Mucosa of descending colon (tissue), 3 donors: ENCODE measurements around the gene SMIM29. TPM values are rescaled to one million over a fixed set of nuclear protein-coding genes. Genes with fewer than 3 reads are reported as not detected.
A peak's percentile ranks its signal among the peaks of the same experiment; 100 is the strongest.

Experiments
- ATAC-seq: fragments of 200-7000 bp; cut with Tn5 transposase; one replicate; pipeline ENCODE4 v1.9.1; 2020; ENCODE audit warnings: mild to moderate bottlenecking, moderate library complexity
- DNase-seq, 3 donors: peaks; one replicate each; pipeline ENCODE4 v3.0.0-alpha.2; 2020
- H3K36me3 ChIP-seq: fragments of 200-600 bp; one replicate; pipeline ENCODE4 v1.8.0; 2021; ENCODE audit warnings: low read depth, mild to moderate bottlenecking
- H3K4me1 ChIP-seq: fragments of 200-600 bp; one replicate; pipeline ENCODE4 v1.8.0; 2021; ENCODE audit warnings: low read depth, mild to moderate bottlenecking
- H3K4me3 ChIP-seq: fragments of 200-600 bp; one replicate; pipeline ENCODE4 v1.8.0; 2021; ENCODE audit warnings: mild to moderate bottlenecking
- H3K9me3 ChIP-seq: fragments of 200-600 bp; one replicate; pipeline ENCODE4 v1.8.0; 2021; ENCODE audit warnings: mild to moderate bottlenecking
- intact Hi-C, 2 donors: fragments of 100-400 bp; cut with DNase I in 1 of 2; cut with micrococcal nuclease in 1 of 2; formaldehyde crosslinking; loops; one replicate each; pipeline versions ENCODE4 v1.11.0 to v1.11.1; 2022; cut with DNase I, micrococcal nuclease
- total RNA-seq, 3 donors: library from RNA; stranded (reverse); fragmentation: NEBNext Ultra II Directional in 2 of 3; extraction: Animal tissue kit (Norgen Biotek cat#: 25700) in 2 of 3; gene quantifications; one replicate each; pipeline versions ENCODE4 v1.2.1 to v1.2.4, GENCODE V29; 2021 to 2023
- TF ChIP-seq, protein P1 (sequence below): fragments of 200-600 bp; IDR thresholded peaks from one replicate; pipeline ENCODE4 v1.8.0; 2022; ENCODE audit warnings: antibody characterized with exemption, mild to moderate bottlenecking
- donor health status: DM: no; HTN: no; CAD: no; lungs with moderate emphysema.
- donor health status: DM: no; HTN: no; CAD: no.
- donor health status: DM: no; HTN: yes; CAD: no.

Gene SMIM29
- total RNA-seq, 3 donors from 2014 or later, result 6.5 to 15.1 (median 11.2) TPM

DNA sequence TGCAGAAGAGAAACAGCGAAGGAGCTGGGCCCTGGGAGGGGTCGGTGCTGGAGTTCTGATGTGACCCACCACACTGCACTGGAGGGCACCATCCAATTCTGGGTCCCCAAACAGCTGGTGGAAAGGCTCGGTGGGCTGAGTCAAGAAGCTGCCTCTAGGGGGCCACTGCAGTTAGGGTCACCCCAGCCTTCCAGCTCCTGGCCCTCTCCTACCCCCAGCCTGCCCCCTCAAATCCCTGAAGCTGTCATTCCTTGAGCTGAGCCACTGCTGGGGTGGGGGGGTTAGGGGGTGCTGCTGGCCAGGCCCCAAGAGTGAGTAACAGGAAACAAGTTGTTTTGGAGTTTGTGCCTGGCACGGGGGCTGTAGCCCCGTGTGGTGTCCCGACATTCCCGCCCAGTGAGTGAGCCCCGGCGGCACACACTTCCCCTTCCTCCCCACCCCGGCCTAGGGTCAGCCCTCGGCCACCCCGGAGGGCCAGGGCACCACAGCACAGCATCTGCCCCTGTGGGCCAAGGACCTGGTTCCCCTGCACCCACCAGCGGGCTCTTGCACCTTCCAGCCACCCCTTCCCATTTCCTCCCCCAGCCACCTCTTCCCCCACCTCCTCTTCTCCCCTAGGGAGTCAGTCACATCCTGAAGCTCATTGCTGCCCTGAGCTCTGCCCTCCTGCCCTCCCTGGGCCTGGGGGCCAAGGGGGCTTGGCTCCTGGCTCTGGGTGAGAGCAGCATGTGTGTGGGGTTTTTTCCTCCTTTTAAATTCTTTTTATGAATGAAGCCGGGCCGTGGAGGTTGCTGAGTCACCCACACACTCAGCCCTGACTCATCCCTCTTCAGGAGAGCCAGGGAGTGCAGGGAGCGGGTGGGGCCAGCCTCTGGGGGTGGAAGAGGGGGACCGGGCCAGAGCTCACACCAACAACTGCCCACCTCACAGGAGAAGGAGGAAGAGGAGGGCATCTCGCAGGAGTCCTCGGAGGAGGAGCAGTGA, 4.6 kb downstream of the SMIM29 start:
- peak; percentile 17 for ATAC-seq
- intact Hi-C loops, result loop anchor here (10.0 kb wide), 1 partner anchor 171 kb away; no protein-coding TSS in a partner anchor
- Histone ChIP-seq H3K9me3 (no peaks in the 10 kb centered on the region), H3K4me3 (no peak overlapping the region), H3K36me3 (no peaks in the 10 kb centered on the region), H3K4me1 (peaks cover 12% of the 10 kb centered on the region)
- DNase-seq, result peak in 1 of 3 donors; percentile 78
- TF ChIP-seq, protein P1, sequence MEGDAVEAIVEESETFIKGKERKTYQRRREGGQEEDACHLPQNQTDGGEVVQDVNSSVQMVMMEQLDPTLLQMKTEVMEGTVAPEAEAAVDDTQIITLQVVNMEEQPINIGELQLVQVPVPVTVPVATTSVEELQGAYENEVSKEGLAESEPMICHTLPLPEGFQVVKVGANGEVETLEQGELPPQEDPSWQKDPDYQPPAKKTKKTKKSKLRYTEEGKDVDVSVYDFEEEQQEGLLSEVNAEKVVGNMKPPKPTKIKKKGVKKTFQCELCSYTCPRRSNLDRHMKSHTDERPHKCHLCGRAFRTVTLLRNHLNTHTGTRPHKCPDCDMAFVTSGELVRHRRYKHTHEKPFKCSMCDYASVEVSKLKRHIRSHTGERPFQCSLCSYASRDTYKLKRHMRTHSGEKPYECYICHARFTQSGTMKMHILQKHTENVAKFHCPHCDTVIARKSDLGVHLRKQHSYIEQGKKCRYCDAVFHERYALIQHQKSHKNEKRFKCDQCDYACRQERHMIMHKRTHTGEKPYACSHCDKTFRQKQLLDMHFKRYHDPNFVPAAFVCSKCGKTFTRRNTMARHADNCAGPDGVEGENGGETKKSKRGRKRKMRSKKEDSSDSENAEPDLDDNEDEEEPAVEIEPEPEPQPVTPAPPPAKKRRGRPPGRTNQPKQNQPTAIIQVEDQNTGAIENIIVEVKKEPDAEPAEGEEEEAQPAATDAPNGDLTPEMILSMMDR, result no peak

DNA sequence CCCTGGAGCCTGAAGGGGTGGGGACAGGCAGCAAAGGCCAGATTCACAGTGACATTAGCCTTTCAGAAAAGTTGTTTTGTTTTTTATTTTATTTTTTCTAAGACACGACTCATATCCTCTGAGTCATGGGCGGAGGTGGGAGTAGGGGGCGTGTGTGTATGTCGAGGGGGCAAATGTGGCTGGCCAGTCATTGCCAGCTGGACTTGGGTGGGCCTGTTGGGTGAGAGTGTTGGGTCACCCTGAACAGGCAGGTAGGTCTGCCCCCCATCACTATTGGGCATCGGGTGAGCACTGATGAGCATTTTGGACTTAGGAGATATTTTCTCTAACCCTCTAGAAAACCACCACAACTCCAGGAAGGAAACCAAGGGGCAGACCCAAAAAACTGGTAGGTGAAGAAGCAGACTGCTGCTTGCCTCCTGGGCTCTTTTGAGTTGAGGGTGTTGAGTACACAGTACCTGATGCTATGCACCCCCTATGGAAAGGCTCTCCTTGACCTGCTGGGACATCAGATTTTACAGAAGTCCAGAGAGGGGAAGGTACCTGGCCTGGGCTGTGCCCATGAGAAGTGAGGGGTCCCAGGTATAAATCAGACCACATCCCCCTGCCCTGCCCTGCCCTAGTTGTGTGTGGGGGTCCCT, 5.6 kb downstream of the SMIM29 start:
- no peak overlapping the region for H3K4me3 ChIP-seq
- TF ChIP-seq, protein P1, result no peak
- ATAC-seq (no peak), DNase-seq (no peak)
- H3K4me1 ChIP-seq, result peaks cover 10% of the 10 kb centered on the region
- H3K9me3 ChIP-seq, result no peaks in the 10 kb centered on the region
- no peaks in the 10 kb centered on the region for H3K36me3 ChIP-seq
- intact Hi-C loops, result loop anchor here (10.0 kb wide), 1 partner anchor 172 kb away; no protein-coding TSS in a partner anchor

DNA sequence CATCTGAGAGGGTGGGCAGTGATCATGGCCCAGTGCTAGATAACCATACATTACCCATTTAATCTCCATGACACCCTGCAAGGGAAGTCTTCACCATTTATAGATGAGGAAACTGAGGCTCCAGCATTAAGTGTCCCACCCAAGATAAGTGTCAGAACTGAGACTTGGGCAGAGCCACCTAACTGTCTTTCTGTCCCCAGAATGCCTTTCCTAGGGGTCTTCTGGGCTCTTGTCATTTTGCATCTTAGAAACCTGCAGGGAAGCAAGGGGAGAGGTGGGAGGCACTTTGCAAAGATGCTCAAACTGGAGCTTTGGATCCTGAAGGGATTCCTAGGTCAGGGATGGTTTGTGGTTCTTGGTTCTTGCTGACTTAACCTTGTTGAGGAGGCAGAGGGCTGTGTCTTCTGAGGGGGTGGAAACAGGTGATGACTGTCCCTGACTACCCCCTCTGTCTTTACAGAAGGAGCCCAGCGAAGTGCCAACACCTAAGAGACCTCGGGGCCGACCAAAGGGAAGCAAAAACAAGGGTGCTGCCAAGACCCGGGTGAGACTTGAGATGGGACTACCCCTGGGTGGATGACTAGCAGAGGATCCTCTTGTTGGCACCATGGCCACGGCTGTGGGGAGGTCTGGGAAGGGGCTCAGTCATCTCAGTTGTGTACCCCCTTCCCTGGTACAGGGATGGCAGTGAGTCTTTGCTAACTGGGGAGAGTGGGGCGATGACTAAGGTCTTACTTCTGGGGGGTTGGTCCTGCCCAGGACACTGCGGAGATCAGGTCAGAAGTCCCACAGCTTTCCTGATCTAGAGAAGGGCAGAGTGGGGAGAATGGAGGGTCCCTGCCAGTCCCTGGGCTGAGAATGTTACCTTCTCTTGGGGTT, 6.3 kb downstream of the SMIM29 start:
- TF ChIP-seq, protein P1, result no peak
- Histone ChIP-seq H3K4me1 (peaks cover 6% of the 10 kb centered on the region), H3K36me3 (no peaks in the 10 kb centered on the region), H3K4me3 (no peak overlapping the region), H3K9me3 (no peaks in the 10 kb centered on the region)
- no peak for DNase-seq
- intact Hi-C loops, result loop anchor here (10.0 kb wide), 1 partner anchor 172 kb away; no protein-coding TSS in a partner anchor
- no peak for ATAC-seq

DNA sequence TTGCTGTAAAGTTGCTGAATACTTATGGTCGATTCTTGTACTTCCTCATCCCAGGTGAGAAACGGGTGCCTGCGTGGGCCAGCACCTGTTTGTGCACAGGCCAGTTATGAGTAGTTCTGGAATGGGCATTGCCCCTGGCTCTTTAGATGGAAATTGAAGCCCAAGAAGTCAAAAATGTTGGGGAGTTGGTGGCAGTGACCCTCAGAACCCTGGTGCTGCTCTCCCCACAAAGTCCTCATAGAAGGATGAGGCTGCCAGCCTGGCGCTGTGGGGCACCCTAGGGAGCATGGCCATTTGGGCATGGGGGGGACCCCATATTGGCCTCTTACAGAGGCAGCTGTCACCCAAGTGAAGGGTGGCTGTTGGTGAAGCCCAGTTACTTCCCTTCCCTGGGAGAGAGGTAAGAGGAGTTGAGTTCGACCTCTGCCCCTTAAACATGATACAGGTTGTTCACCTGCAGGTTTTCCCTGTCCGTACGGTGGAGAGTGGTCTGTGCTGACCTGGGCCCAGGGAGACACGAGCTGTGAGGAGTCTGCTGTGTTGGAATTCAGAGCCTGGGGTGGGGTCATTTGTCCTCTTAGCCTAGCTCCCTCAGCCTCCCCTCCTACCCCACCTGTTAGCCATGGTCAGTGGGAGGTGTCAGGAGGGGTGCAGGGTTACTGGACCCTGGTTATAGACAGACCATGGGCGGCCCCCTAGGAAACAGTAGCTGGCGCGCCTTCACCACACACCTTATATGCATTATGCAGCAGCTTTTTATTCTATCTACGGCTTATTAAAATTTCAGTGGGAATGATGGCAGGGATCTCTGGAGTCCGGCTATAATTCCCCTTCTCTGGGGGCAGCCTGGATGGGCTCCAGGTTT, 7.2 kb downstream of the SMIM29 start:
- ATAC-seq (no peak), DNase-seq (peak in 1 of 3 donors; percentile 31)
- intact Hi-C loops, result loop anchor here (10.0 kb wide), 1 partner anchor 173 kb away; no protein-coding TSS in a partner anchor
- Histone ChIP-seq H3K9me3 (no peaks in the 10 kb centered on the region), H3K36me3 (no peaks in the 10 kb centered on the region), H3K4me1 (peaks cover 6% of the 10 kb centered on the region), H3K4me3 (no peak overlapping the region)
- TF ChIP-seq, protein P1, result no peak
